GM21528 (cell line): ENCODE measurements around the gene ASPHD1.
"Not testable (repeated sequence)": the region's sequence is repeated elsewhere in the genome, so short reads cannot be mapped to it uniquely, and the experiment has no call there.

ENCODE experiments used
- ATAC-seq: cut with Tn5 transposase; IDR thresholded peaks from one replicate; pipeline ENCODE4 v1.9.1; 2021; ENCODE audit warnings: mild to moderate bottlenecking, moderate library complexity; ENCODE audit not compliant: unreplicated experiment, low FRiP score

Gene ASPHD1, protein sequence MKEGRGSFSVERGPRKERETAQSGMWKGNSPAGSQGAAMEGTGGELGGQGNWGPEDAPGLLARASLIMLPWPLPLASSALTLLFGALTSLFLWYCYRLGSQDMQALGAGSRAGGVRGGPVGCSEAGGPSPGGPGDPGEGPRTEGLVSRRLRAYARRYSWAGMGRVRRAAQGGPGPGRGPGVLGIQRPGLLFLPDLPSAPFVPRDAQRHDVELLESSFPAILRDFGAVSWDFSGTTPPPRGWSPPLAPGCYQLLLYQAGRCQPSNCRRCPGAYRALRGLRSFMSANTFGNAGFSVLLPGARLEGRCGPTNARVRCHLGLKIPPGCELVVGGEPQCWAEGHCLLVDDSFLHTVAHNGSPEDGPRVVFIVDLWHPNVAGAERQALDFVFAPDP

DNA sequence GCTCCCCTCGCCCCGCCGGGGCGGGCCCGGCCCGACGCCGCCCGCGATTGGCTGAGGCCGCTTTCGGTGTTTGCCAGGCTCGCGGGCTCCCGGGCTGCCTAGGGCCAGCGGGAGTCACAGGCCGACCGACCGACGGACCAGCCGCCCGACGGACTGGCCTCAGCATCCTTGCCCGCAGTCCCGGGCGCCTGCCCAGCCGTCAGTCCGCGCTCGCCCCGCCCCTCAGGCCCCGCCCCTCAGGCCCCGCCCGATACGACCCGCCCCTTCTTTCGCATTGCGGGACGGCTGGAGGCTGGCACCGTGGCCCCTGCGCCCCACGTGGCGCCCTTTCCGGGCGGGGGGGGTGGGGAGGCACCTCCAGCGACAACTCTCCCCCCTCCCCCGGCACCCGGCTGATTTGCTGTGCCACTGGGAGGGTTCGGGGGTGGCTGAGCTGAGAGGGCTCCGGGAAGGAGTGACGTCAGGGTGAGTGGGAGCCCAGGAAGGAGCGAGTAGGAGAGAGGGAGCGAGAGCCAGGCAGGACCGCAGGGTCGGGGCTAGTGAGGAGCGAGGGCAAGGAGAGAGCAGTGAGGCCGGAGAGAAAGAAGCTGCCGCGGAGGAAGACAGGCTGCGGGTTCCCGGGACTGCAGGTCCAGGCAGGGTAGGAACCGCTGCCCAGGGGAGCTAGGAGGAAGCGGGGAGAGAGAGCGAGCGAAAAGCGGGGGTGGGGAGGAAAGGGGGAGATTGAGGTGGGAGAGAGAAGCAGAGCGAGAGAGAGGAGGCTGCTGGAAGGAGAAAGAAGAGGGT lies at the start of gene ASPHD1:
Gene ASPHD1, plus strand, starts transcription at position 387 of the 786 bp plus-strand sequence. CDS start 484 bp downstream, outside the sequence.
- ATAC-seq: no peak

DNA sequence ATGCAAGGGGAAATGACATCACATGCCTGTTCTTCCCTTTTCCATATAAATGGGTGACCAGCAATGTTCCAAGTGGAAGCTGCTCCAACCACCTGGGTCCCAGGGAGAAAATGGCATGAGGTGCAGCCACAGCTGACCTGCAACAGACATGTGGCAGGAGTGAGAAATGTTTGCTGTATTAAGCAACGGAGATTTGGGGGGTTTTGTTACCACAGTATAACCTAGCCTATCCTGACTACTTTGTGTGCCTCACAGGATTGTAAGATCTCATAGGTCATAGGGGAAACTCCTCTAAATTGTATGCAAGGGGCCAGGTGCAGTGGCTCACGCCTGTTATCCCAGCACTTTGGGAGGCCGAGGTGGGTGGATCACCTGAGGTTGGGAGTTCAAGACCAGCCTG lies 49.3 kb upstream of the ASPHD1 start:
- no peak for ATAC-seq

DNA sequence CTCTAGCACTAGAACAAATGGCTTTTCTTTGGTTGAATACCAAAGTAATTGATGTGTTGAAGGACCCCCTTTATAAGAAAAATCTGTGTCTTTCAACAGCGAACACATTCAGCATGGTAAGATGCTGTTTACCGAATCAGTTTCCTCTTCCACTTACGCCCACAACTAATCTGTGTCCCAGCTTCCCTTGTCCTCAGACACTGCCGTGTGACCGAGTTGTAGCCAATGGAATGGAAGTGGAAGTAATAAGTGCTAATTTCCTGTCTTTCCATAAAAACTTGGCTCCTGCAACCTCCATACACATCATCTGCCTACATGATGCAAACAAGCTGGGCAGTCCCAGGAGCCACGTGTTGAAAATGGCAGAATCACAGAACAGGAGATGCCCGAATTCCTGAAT lies 47.6 kb upstream of the ASPHD1 start:
- no peak for ATAC-seq

DNA sequence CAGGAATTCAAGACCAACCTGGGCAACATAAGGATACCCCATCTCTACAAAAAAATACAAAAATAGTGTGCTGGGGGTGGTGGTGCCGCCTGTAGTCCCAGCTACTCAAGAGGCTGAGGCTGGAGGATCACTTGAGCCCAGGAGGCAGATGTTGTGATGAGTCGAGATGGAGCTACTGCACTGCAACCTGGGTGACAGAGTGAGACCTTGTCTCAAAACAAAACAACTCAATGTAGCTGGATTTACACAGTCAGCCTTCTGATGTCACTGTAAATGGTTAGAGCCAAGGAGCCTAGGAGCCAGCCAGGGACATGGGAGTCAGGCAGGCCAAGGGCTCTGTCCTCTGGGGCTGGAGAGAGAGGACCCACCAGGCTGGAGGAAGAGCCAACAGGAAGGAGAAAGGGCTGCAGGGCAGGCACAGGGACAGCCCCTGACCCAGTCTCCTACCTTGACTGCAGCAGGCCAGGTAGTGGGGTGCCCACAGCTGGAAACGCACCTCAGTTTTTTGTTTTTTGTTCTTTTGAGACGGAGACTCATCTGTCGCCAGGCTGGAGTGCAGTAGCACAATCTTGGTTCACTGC lies 45.7 kb upstream of the ASPHD1 start:
- ATAC-seq: no peak

DNA sequence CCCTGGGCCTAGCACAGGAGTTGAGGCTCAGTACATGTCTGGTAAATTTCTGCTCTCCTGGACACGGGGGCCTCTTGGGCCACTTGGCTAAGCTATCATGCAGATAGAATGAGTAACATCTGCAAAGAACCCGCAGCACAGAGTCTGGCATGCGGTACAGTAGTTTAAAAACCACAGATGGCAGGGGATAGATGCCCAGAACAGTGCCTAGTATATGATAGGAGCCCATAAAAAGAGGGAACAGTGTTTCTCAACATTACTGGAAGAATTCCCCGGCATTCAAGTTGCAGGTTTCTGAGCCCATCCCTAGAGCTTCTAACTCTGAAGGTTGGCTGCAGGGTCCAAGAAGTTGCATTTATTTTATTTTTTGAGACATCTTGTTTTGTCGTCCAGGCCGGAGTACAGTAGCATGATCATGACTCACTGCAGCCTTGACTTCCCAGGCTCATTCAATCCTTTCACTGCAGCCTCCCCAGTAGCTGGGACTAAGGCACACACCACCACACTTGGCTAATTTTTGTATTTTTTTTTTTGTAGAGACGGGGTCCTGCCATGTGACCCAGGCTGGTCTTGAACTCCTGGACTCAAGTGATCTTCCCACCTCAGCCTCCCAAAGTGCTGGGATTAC lies 43.0 kb upstream of the ASPHD1 start:
- no peak for ATAC-seq

DNA sequence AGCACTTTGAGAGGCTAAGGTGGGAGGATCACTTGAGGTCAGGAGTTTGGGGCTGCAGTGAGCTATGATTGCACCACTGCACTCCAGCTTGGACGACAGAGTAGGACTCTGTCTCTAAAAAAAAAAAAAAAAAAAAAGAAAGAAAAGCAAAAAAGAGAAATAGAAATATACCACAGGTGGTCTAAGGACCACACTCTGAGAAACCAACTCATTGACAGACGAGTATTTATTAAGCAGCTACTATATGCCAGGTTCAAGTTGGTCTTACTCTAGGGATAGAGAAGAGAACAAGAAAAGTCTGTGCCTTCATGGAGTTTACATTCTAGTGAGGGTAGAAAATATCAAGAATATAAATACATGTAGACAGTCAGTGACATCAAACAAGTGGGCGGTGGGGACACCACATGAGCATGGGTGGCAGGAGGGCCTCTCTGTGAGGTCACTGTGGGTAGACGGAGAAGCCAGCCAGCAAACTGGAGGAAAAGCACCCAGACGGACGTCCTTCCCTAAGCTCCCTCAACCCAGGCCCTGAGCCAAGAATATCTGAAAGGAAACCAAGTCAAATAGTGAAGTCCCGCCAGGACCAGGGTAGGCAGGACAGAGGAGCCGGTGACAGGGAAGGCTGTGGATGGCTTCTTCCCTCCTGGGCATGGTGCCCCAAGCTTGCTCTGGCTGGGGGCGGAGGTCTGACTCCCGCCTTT lies 42.0 kb upstream of the ASPHD1 start:
- ATAC-seq: no peak

DNA sequence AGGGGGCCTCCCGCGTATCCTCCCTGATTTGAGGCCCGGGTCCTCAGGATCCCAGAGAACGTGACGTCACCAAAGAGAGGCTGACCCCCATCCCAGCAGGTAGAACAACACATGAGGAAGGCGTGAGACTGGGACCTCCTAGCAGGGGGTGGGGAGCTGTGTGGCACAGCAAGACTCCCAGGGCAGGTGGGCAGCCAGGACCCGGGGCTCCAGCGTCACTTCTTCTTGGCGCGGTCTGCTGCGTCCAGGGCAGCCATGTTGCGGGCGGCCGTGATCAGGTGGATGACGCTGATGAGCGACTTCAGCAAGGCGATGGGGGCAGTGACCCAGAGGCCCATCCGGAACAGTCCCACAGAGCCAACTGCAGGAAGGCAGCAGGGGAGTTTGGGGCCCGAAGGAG lies 41.3 kb upstream of the ASPHD1 start:
- ATAC-seq: no peak

DNA sequence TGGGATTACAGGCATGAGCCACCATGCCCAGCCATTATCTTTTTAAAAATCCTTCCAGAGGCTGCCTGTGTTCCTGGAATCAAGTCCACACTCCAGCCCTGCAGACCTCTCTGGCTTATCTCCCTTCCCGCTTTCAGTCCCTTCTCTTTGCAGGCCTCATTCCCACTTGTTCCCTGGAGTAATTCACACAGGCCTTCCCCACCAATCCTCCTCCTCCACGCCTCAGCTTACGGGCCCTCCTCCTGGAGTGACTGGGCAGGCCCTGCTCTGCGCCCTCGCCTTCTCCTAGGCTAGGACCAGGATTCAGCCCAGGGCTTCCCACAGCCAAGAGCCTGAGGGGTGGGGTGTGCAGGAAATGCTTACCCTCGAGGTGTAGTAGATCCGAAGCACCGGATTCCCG lies 40.1 kb upstream of the ASPHD1 start:
- ATAC-seq: no peak

DNA sequence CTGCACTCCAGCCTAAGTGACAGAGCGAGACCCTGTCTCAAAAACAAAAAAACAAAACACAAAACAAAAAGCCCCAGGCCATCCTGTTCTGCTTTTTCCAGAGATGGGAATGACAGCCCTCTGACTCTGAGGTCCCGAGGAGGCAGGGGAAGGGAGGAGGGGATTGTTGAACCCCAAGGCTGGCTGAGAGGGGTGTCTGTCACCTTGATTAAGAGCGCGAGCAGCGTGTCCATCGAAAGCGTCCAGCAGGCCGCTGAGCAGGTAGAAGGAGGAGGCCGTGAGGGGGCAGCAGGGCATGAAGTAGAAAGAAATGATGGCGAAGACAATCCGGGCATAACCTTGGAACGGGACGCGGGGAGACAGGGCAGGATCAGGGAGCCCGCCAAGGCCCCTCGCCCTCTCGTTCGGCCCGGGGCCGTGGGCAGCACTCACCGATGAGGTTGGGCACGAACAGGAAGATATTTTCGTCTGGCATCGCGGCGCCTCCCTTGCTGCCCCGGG lies 37.9 kb upstream of the ASPHD1 start:
- no peak for ATAC-seq

DNA sequence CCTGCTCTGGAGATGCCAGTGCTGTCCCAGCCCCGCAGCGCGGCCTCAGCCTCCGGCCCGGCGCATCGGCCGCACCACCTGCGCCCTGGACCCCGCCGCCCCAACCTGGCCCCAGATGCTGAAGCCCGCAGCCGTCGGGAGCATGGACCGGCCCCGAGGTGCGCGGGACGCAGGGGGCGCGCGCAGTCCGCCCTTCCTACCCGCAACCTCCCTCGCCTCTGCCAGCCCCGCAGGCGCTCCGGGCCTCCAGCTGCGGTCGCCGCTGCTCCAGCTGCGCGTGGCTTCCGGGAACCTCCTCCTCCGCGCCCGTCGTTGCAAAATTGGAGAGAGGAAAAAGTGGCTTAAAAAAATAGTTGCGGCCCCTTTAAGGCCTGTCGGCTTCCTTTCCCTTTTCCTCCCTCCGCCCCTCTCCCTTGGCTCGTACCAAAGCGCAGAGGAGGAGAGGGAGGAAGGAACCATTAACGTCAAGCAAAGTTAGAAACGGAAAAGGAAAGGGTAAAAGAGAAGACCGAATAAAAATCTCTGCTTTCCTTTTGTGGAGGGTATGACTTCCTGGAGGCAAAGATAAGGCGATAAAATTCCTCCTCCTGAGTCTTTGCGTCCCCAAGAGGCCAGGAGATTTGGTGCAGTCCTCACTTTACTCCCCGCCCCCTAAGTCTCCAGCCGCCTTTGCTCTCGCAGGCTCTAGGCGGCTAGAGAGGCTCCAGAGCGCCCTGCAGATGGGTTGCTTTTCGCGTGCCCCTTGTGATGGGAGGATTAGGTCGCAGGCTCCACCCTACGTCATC lies 37.2 kb upstream of the ASPHD1 start, which contains the start of gene CDIPT:
Gene CDIPT, minus strand, starts transcription at position 343 of the 785 bp plus-strand sequence. CDS start 369 bp downstream, outside the sequence.
- ATAC-seq: peak; percentile 83

DNA sequence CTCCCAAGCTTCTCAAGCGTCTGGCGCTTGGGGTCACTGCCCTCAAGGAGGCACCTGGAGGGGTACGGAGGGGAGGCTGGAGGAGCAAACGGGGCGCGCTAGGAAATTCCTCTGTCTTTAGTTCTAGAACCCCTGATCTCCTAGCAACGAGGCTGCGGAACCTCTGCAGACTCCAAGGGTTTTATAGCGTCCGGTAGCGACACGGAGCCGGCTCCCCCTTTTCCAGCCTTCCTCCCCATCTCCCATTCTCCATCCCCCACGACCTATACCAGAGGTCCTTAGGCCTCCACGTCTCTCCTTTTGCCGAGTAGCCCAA lies 36.7 kb upstream of the ASPHD1 start:
- no peak for ATAC-seq

DNA sequence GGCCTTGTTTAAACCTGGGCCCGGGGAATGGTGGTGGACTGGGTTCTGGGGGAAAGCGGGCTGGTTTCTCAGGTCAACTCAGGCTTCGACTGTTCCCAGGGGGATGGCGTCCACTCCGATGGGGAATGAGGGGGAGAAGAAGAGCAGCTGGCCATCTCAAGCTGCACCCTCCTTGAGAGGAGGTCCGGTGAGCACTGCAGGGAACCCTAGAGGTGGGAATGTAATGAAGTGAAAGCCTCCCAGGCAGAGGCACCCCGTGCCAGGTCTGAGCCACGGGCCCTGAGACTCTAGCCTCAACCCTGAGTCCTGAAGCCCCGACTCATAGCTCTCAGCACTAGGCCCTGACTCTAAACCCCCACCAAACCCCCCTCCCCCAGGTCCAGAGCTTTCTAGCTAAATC lies 36.1 kb upstream of the ASPHD1 start:
- ATAC-seq: no peak

DNA sequence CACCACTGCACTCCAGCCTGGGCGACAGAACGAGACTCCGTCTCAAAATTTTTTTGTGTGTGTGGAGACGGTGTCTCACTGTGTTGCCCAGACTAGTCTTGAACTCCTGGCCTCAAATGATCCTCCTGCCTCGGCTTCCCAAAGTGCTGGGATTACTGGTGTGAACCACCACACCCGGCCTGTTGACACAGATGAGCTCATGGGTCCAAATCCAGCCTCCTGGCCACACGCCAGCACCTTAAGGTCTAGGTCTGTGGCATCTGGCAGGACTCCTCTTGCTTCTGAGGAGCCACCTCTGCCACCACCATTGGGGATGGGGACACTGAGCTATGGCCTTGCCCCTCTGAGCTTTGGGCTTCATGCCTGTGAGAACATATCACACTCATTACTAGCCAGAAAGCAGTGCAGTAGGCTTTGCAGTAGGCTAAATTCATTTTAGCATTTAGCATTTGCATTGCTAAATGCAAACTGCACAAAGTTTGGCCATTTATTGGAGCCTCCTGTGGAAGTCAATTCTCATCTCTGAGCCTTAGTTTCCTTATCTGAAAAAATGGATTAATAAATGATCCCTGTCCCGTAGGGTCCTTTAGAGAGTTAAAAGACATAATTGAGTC lies 31.8 kb upstream of the ASPHD1 start:
- no peak for ATAC-seq

DNA sequence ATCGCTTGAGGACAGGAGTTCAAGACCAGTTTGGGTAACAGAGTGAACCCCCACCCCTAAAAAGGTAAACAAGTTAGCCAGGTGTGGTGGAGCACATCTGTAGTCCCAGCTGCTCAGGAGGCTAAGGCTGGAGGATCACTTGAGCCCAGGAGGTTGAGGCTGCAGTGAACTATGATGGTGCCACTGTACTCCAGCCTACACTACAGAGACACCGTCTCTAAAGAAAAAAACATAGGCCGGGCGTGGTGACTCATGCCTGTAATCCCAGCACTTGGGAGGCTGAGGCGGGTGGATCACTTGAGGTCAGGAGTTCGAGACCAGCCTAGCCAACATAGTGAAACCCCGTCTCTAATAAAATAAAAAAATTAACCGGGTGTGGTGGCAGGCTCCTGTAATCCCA lies 31.2 kb upstream of the ASPHD1 start:
- not testable (repeated sequence) for ATAC-seq

DNA sequence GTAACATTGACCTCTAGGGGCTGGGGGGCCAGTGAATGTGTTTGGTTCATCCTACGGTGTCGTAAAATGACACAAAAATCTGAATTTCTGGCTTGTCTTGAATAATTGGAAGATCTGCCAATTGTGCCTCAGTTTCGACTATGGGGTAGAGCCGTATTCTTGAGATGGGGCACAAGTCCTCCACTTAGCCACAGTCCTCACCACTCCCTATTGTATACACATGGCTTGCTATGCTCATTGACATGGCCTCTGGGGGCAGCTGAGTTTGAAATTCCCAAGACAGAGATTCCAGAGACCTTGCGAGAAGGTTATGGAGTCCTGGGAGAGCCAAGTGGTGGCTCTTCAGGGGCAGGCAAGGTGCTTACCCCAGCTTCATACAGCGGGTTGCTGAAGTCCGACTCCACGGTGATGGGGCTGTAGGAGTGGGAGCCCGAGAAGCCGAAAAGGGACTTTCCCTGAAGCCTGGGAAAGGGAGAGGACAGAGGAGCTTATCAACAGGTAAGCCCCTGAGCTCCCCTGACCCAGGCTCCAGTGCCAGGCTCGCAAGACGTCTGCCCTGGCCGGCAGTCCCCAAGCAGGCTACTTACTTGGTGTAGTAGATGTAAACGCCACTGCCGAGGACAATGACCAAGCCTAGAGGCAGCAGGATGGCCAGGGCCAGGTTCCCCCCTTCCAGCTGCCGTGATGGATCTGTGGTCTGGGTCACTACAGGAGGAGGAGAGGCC lies 28.3 kb upstream of the ASPHD1 start:
- ATAC-seq: no peak

DNA sequence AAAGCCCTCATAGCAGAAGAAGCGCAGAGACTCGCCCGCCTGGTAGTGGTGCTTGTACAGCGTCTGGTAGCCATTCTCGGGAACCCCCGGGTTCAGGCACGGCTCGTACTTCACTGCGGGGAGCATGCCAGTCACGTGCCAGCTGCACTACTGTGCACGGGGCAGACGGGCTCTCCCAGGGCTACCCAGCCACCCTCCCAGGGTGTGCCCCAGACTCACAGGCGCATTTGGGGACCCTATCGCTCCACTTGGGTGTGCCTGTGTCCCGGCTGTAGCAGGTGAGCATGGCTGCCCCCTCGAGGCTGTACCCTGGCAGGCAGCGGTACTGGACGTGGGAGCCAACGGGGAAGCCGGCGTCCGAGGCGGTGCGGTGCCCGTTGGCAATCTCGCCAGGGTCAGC lies 27.0 kb upstream of the ASPHD1 start:
- no peak for ATAC-seq

DNA sequence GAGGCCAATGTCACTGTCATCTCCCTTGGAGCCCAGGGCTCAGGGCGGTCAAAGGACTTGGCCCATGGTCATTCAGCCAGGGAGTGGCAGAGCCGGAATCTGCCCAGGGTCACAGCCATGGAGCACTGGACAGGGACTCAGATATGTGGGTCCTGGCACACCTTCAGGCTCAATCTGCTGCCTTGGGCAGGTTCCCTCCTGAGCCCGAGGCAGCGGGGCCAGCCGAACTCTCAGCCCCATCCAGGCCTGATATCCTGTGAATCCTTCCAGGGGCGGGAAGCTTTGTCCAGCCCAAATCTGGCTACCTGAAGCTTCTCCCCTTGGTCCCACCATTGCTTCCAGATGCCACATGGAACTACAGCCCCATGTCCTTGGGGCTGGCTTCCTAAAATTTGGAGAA lies 25.1 kb upstream of the ASPHD1 start:
- no peak for ATAC-seq

DNA sequence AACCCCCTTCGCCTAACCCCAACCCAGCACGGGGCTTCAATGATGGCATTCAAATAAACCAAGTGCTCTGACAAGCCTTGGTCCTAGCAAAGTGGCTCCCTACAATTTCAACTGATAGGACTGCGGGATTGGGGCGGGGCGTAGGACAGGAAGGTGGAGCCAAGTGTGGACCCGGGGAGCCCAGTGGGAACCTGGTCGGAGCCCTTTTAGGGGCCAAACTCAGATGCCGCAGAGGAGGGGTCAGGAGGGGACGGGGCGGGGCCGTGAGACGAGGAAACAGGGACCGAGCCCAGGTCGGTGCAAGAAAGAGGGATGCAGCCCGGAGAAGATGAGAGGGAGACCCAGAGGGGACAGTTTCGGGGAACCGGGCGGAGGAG lies 24.1 kb upstream of the ASPHD1 start:
- no peak for ATAC-seq
